GM19328 (cell line): ENCODE results near the gene CAPN5.
"Not testable (repeated sequence)": the region's sequence is repeated elsewhere in the genome, so short reads cannot be mapped to it uniquely, and the experiment has no call there.

Source experiments
- ATAC-seq: cut with Tn5 transposase; IDR thresholded peaks from one replicate; pipeline ENCODE4 v1.9.1; 2021; ENCODE audit warnings: mild to moderate bottlenecking, moderate library complexity; ENCODE audit not compliant: unreplicated experiment

The CAPN5 gene

DNA sequence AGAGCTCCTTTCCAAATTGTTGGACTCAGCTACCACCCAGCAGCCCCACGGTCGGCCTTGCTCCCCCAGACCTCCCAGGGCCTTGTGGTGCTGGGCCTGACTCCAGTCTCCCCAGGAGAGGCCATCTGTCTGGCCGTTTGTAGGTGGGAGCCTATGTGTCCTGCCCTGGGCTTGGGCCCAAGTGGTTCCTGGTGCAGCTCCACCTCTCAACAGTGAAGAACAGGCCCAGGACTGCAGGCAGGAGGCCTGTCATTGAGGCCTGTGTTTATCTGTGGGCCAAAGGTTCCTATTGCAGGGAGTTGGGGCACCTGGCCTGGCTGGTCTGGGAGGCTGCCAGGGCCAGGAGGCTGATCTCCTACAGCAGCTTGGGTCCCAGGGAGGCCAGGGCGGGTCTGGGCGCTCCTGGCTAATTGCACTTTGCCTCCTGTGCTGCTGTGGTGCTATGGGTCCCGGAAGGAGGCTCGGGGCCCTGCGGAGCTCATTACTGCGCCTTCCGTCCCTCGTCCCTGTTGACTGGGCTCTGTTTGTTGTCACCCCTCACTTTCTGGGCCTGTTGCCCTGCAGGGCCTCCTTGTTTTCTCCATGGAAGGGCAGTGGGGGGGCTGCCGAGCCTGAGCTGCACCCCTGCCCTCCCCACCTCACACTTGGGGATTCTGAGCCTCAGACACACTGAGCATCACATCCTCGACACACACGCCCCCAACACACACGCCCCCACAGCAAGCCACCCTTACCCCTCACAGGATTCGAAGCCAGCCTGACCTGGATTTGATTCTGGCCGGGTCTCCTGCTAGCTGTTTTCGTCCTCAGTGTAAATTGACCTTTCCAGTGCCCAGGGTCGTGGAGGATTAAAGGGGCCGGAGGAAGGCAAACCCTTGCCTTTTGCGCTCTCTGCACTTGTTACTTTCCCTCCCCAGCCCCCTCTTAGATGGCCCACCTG is 29.1 kb downstream of the CAPN5 start:
- ATAC-seq = no peak

DNA sequence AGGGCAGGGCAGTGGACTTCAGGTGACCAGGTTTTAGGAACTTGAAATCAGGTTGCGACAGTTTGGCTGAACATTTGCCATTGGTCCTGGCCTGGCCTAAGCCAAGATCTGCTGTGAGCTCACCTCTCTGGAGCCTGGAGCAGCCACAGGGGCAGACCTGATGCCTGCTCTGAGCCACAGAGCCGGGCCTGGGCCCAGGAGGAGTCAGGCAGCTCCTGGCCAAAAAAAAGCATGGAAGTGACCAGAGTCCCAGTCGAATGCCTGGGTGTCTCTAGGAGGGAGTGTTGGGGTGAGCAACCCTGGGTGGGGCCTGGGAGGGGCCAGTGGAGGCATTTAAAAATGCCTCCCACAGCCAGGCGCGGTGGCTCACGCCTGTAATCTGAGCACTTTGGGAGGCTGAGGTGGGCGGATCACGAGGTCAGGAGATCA is 29.8 kb downstream of the CAPN5 start:
- ATAC-seq = no peak

DNA sequence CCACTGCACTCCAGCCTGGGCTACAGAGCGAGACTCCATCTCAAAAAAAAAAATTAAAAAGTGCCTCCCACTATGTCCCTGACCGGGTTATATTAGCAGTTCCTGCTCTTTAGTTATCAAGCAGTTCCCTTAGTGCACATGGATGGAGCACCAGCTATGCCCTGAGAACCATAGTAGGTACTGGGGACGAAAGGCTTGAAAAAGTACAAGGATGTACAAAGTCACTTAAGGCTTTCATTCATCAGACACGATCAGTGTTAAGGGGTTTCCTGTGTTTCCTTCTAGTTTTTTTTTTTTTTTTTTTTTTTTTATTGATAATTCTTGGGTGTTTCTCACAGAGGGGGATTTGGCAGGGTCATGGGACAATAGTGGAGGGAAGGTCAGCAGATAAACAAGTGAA is 30.4 kb downstream of the CAPN5 start:
- not testable (repeated sequence) for ATAC-seq

DNA sequence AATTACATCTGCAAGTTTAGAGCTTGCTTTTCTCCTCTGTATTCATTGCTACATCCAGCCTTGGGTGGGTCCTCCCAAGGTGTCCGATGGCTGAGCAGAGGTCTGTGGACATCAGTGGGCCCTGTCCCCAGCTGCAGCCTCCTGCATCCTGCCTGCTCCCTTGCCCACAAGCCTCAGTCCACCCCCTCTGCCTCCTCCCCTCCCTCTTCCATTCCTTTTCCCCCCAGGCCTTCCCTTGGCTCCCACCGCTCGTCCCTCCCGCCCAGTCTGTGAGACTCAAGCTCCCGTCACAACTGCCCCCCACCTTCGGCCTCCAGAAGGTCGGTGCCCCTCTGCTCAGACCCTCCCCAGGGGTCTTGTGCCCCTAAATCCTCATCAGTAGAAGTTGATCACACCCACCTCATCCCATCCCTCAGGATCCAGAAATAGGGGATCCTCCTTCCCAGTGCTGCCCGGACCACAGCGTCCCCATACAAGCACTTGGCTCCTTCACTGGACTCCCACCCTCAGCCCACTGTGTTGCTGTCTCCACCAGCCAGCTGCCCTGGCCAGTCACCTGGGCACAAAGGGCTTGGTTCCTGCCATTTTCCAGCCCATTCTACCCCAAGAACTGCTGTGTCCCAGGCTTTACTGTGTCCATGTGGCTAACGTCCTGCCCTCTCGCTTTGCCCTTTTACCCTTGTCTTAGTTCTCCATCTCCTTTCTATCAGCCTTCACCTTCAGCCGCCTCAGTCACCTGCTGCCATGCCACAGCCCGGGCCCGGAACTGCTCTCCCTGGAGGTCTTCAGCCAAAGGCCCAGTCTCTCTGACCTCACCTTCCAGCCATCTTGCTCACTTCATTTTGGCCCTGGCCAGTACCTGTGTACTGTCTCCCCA is 33.6 kb downstream of the CAPN5 start:
- ATAC-seq = no peak

DNA sequence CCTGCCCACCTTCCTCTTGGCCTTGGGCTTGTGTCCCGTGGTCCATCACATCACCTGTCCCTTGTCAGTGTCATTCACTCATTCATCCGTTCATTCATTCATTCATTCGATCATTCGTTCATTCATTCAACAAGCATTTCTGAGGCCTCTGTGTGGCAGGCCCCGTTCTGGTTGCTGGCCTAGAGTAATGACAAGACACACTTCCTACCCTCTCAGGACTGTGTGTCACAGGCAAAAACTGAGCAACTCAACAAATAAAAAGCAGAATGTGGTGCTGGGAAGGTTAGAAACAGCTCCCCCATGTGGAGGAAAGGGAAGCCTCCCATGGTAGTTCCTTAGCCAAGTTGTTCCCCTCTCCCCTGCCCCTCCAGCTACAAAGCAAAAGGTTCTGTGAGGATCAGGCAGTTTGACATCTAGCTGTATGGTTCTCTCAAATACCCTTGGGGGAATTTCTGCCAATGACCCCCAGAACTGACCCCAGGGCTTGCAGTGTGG is 34.3 kb downstream of the CAPN5 start:
- ATAC-seq = no peak

GRCh38 chr11:77102246-77103210 is 35.8 kb downstream of the CAPN5 start, which contains the start of gene OMP:
TSS of gene OMP (plus strand) at chr11:77102840. CDS start at chr11:77102840, 0 bp downstream.
- ATAC-seq = no peak

- no peak for ATAC-seq
Observed at GRCh38 chr11:77103319-77103718, 36.5 kb downstream of the CAPN5 start.

- ATAC-seq = no peak
Observed at GRCh38 chr11:77104727-77105126, 38.0 kb downstream of the CAPN5 start.

DNA sequence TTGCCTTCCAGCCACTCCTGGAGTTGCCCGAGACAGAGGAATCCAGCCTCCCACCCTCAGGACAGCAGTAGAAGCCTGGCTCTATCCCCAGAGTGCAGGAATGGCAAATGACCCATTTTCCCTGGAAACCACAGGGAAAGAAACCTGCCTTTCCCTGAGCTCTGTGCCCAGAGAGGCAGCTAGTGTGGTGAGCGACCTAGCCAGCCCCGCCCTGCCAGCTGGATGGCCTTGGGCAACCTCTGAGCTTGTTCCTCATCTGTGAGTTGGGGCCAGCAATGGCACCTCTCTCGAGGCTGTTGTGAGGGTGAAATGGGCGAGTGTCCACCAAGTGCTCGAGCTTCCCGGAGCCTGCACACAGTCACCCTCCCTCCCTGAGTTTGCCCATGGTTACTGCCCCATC is 39.5 kb downstream of the CAPN5 start:
- ATAC-seq = no peak

- no peak for ATAC-seq
Observed at GRCh38 chr11:77106759-77107158, 40.0 kb downstream of the CAPN5 start.

DNA sequence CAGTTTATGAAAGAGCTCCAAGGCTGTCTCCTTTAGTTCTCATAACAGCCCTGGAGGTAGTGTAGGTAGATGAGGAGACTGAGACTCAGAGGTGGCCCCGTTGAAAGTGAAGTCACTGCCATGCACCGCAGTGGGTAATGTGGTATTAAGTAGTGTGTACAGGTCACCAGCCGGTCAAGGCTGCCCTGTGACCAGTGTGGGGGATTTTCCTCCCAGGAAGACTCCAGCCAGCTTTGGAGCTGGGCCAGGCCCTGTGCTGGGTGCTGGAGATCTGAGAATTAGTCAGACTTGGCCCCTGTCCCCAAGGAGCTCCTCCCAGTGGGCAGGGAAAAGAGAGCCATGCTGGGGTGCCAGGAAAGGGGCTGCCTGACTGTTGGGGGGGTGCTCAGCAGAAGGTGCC is 41.2 kb downstream of the CAPN5 start:
- no peak for ATAC-seq

DNA sequence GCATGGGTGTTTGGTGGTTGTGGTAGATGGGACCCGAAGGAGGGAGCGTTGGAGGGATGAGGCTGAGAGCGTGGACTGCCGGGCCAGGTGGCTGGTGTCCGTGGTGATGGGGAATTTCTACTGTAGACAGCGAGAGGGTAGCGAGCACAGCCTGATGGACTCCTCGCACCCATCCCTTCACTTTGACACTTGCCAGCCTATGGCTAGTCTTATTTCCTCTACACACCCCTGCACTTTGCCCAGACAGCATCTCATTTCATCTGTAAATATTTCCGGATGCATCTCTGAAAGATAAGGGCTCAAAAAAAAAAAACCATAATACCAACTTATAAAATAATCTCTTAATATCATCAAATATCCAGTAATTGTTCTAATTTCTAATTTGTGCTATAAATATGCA is 41.7 kb downstream of the CAPN5 start:
- no peak for ATAC-seq

DNA sequence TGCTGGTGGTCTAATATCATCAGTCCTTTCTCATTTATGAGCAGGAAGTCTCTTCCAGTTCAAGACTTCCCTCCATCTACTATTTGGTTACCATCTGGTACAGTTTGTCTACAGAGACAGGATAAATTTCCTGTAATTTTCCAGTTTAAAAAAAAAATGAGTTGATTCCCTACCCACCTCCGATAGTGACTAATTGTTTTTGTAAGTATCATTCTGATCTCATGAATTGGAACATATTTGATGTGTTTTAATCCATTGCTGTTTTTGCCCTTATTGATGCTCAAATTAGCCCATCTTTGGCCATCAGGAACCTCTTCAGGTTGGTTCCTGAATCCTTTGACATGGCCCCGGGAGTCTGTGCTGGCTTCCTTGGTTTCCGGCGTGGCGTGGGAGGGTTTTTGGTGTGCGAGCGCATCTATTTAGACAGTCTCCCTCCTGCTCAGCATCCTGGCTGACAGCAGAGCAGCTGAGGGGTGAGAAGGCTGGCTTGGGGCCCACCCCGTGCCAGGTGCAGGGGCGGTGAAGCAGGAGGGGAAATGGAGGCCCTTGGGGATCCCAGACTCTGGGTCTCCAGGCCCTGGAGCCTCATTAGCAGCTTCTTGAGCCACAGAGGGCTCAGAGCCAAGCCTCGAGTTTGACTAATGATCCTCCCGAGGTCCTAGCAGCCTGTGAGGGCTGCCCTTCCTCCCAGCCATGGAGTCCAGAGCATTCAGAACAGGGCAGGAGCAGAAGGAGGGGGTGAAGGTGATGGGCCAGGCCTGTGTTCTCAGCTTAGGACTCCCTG is 42.7 kb downstream of the CAPN5 start:
- no peak for ATAC-seq

DNA sequence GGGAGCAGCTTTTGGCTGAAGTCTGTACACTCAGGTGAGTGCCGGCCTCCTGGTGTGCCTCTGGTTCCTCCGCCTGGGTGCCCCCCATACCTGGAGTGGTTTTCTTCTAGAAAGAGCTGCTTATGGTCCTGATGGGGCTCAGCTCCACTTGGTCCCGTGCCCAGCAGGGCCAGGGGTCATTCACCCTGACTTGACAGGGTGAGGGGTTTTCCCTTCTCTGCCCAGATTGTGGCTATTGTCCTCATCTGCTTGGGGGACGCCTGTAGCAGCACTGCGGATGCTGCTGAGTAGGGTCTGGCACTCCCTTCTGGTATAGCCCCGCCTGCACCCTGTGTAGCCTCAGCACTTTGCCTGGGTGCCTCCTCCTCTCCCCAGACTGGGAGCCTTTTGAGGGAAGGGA is 44.1 kb downstream of the CAPN5 start:
- no peak for ATAC-seq

GRCh38 chr11:77111277-77111676 is 44.5 kb downstream of the CAPN5 start:
- no peak for ATAC-seq

DNA sequence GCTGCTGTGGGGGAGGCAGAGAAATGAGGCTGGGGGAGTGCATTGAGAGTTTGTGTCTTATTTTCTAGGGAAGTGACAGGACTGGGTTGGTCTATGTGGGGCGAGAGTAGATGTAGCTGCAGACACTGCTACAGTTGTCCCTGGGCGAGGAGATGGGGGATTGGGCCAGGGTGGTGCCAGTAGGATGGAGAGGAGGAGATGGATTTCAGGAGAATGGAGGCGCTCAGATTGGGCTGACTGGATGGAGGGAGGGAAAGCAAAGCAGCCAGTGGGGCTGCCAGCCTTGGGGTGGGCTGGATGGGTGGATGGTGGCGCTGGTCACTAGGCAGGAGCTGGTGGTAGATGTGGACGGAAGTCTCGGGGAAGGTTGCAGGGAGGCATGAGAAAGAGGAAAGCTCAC is 45.2 kb downstream of the CAPN5 start:
- ATAC-seq = no peak

DNA sequence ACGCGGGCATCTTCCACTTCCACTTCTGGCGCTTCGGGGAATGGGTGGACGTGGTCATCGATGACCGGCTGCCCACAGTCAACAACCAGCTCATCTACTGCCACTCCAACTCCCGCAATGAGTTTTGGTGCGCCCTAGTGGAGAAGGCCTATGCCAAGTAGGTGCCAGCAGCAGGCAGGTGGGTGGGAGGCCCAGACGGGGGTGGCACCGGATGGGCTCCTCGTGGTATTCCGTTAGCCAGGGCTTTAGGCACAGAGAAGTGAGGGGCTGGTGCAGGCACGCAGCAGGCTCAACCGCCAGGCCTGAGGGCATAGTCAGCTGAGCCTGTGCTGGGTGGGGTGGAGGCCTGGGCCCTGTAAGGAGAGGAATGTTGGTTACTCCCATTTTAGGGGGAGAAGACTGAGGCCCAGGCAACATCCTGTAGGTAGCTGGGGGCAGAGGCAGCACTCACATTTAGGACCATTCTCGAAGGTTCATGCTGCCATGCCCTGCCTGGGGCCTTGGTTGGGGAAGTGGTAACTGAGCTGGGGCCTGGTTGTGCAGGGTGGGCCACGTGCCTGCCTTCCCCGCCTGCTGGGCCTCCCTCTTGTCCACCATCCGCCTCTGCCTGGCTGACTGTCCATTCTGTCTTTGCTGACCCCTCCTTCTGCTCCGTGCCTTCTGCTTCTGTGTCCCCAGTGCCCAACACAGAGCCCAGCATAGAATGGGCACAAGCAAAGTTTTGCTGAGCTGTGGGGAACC is 46.0 kb downstream of the CAPN5 start:
- ATAC-seq = no peak

- no peak for ATAC-seq
Observed at GRCh38 chr11:77113382-77114088, 46.8 kb downstream of the CAPN5 start.
